Measurements from ENCODE around the gene DOK6.

- TF ChIP-seq POLR2AphosphoS5 (IDR thresholded peaks at IDR 0.05) (no peak), CTCF (IDR thresholded peaks at IDR 0.05 in 8 of 11, conservative IDR thresholded peaks at IDR 0.05 in 3 of 11) (no peak)
These were observed 416.8 kb downstream of the DOK6 start for GRCh38 chr18:69817335-69817940.

All from spleen (tissue), 7 donors.